Measurements from ENCODE around the gene PIAS1. TPM values are rescaled to one million over a fixed set of nuclear protein-coding genes. Genes with fewer than 3 reads are reported as not detected.

The PIAS1 gene
- 18.3 to 22.3 TPM (median 21.5 TPM) in 5 replicates for total RNA-seq (2022; extraction: Qiagen RNA extraction)

DNA sequence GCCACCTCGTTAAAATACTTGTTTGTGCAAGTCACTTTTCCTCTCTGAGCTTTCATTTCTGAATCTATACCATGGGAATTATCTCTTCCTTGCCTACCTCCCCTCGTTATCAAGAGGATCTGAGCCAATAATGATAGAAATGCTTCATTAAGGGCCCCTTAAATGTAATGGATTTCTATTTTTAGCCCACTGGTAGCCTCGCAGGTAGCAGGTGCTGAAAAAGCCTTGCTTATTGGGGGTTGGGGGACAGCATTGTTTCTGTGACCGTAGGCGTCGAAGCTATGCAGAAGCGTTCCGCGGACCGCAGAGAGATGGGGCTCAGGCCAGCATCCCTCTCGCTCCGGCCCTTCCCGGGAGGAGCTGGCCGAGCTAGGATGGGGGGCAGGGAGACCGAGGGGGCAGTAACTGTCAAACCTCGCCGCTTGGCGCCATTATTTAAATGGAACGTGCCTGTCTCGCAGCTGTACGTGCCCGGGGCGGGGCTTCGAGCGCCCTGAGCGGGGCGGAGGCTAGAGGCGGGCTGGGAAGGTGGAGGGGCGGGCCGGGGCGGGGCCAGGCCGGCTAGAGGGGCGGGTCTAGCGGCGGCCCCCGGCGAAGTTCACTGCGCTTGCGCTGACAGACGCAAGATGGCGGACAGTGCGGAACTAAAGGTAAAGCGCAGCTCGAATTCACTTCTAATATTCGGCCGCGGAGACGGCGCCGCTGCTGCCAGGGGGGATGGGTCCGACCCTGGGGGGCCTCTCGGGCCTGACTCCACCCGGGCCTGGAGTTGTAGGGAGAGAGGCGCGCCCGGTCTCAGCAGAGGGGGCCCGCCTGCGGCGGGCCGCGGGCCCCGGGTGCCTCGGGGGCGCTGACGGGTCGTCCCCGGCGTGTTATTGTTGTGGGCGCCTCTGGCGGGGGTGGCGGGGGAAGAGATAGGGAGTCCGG lies at the start of gene PIAS1:
PIAS1 (plus strand) TSS at position 615 of the 927 bp plus-strand sequence; CDS start at position 627, 12 bp downstream.

DNA sequence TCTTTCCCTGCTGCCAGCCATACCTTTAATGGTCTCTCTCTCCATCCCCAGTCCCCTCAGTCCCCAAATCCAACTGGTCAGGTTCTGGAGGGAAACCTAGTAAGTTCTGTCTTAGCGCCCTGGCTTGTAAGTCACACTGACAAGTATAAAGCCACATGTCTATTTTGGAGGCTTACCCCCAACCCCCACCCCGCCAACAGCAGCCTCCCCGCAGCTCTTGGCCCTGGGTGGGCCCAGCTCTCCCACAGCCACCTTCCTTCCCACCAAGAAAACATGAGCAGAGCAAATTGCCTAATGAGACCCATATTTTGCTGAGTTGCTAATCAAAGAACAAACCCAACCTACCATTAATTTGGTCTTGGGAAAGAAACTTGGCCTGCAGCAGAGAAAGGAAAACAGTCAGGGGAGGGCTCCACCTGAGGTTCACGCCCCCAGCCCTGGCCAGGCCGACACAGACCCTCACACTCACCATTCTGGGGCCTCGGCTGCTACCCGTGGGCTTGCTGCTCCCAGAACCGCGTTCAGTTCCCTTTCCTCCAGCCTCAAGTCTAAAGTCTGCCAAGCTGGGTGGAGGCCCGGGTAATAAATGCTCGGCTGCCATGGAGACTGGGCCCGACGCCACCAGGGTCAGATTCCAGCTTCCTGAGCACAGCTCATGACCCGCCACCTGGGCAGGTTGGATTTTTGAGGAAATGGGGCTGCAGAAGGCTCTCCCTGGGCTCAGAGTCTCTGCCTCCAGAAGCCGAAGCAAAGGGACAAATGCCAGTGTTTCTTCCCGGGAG lies 150.9 kb downstream of the PIAS1 start, which contains the start of gene CALML4:
CALML4 (minus strand) TSS at position 557 of the 782 bp plus-strand sequence; CDS start at position 472, 85 bp downstream.

DNA sequence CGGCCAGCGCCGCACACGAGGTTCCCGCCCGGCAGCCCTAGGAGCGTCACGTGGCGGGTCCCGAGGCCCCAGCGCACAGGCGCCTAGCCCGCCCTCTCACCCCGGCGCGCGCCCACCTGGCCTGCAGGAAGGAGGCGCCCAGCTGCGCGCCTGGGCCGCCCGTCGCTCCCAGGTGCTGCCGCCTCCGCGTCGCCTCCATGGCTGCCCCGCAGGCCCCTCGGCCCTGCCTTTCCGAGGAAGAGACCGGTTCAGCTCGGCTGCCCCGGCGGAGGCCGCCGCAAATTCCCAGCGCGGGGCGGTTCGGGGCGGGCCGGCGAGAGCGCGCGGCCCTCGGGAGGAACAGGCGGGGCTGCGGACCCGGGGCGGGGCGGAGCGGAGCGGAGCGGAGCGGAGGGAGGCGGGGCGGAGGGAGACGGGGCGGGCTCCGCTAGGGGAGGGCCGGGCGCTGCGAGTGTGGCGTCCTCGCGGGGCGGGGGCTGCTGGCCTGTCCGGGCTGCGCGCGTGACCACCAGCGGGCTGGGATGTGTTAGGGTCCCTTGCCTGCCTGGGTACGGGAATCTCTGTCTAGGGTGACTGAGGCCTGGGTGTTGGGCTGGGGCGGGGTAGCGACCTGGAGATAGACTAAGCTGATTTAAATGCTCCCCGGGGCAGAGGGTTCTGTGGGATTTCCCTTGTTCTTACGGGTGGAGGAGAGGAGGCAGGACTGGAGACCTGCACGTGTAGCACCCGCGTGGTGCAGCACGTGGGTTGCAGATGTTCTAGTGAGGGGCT lies 175.5 kb downstream of the PIAS1 start, which contains the start of gene CLN6:
CLN6 (minus strand) TSS at position 343 of the 771 bp plus-strand sequence; CDS start at position 199, 144 bp downstream.

Other genes with a start within 250 kb of the PIAS1 start
- 0.02 to 0.07 TPM (median 0.05 TPM) in 5 replicates for gene SKOR1, start 228.8 kb upstream of the PIAS1 start, total RNA-seq (2022; extraction: Qiagen RNA extraction)
- not detected in 5 replicates for gene RNU6-1, start 214.3 kb upstream of the PIAS1 start, total RNA-seq (2022; extraction: Qiagen RNA extraction)
- gene CALML4, start 151.0 kb downstream of the PIAS1 start, total RNA-seq (2022; extraction: Qiagen RNA extraction), result 6.3 to 9.1 TPM (median 8.1 TPM) in 5 replicates
- 70.4 to 83.0 TPM (median 76.8 TPM) in 5 replicates for gene CLN6, start 175.4 kb downstream of the PIAS1 start, total RNA-seq (2022; extraction: Qiagen RNA extraction)
- gene FEM1B, start 223.4 kb downstream of the PIAS1 start, total RNA-seq (2022; extraction: Qiagen RNA extraction), result 17.6 to 27.5 TPM (median 23.9 TPM) in 5 replicates